Measurements from ENCODE around the gene SLC5A8. TPM values are rescaled to one million over a fixed set of nuclear protein-coding genes. Genes with fewer than 3 reads are reported as not detected.

The SLC5A8 gene
- total RNA-seq, 1 experiment from 2014 or later, result not detected

- no TSS peak for BruUV-seq (replicated peaks)
These were observed 21.6 kb upstream of the SLC5A8 start for GRCh38 chr12:101231636-101232035.

GRCh38 chr12:101230547-101230946 is 20.5 kb upstream of the SLC5A8 start:
- intact Hi-C loops (cut with micrococcal nuclease), result no loop called here
- no peaks in the 10 kb centered on the region for H3K36me3 ChIP-seq (ENCODE audit: low read depth, low read length)
- ChIA-PET CTCF (no interaction called here), POLR2A (ENCODE audit: unreplicated experiment) (no interaction called here)
- H3K9ac ChIP-seq (ENCODE audit: low read length), result no peak overlapping the region
- H4K20me1 ChIP-seq (ENCODE audit: low read length), result no peaks in the 10 kb centered on the region
- no peak overlapping the region for H3K4me2 ChIP-seq (ENCODE audit: low read length)
- H3K9me2 ChIP-seq (replicated peaks; ENCODE audit: low read length), result no peaks in the 10 kb centered on the region
- no peaks in the 10 kb centered on the region for H3K9me3 ChIP-seq (ENCODE audit: low read length)
- H2AFZ ChIP-seq (ENCODE audit: low read length), result no peak overlapping the region
- H3K27me3 ChIP-seq (ENCODE audit: low read length), result no peaks in the 10 kb centered on the region; the same call in 1 of the 2 replicates
- H3K4me1 ChIP-seq (ENCODE audit: insufficient read depth, low read length), result no peaks in the 10 kb centered on the region
- no peaks in the 10 kb centered on the region for H3K79me2 ChIP-seq (ENCODE audit: low read length)
- TF ChIP-seq EZH2 (IDR thresholded peaks at IDR 0.05; ENCODE audit: low read length, unreplicated experiment), result no peak
- no peak for TF ChIP-seq EZH2phosphoT487 (IDR thresholded peaks at IDR 0.05; ENCODE audit: borderline replicate concordance, low read length)
- TF ChIP-seq, protein P1, sequence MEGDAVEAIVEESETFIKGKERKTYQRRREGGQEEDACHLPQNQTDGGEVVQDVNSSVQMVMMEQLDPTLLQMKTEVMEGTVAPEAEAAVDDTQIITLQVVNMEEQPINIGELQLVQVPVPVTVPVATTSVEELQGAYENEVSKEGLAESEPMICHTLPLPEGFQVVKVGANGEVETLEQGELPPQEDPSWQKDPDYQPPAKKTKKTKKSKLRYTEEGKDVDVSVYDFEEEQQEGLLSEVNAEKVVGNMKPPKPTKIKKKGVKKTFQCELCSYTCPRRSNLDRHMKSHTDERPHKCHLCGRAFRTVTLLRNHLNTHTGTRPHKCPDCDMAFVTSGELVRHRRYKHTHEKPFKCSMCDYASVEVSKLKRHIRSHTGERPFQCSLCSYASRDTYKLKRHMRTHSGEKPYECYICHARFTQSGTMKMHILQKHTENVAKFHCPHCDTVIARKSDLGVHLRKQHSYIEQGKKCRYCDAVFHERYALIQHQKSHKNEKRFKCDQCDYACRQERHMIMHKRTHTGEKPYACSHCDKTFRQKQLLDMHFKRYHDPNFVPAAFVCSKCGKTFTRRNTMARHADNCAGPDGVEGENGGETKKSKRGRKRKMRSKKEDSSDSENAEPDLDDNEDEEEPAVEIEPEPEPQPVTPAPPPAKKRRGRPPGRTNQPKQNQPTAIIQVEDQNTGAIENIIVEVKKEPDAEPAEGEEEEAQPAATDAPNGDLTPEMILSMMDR (conservative IDR thresholded peaks at IDR 0.05; ENCODE audit: low read depth, low read length), result no peak
- BruUV-seq (replicated peaks), result no TSS peak
- no peak overlapping the region for H3K27ac ChIP-seq (ENCODE audit: low read length)
- peak; percentile 72 for DNase-seq
- ATAC-seq, result no peak
- H3K4me3 ChIP-seq (ENCODE audit: low read length), result no peak overlapping the region
- H3F3A ChIP-seq (ENCODE audit: low read length, unreplicated experiment), result no peaks in the 10 kb centered on the region

More at GRCh38 chr12:101231636-101232035, 21.6 kb upstream of the SLC5A8 start:
- Histone ChIP-seq H3K27me3 (ENCODE audit: low read length) (no peaks in the 10 kb centered on the region; the same call in 1 of the 2 replicates), H3K4me3 (ENCODE audit: low read length) (no peak overlapping the region), H3K9me3 (ENCODE audit: low read length) (no peaks in the 10 kb centered on the region), H3K27ac (ENCODE audit: low read length) (no peak overlapping the region), H3K79me2 (ENCODE audit: low read length) (no peaks in the 10 kb centered on the region), H3K4me1 (ENCODE audit: insufficient read depth, low read length) (no peaks in the 10 kb centered on the region), H3F3A (ENCODE audit: low read length, unreplicated experiment) (no peaks in the 10 kb centered on the region), H4K20me1 (ENCODE audit: low read length) (no peaks in the 10 kb centered on the region), H3K9ac (ENCODE audit: low read length) (no peak overlapping the region), H3K4me2 (ENCODE audit: low read length) (no peak overlapping the region), H3K9me2 (replicated peaks; ENCODE audit: low read length) (no peaks in the 10 kb centered on the region), H2AFZ (ENCODE audit: low read length) (no peak overlapping the region), H3K36me3 (ENCODE audit: low read depth, low read length) (no peaks in the 10 kb centered on the region)
- intact Hi-C loops (cut with micrococcal nuclease), result no loop called here
- TF ChIP-seq EZH2phosphoT487 (IDR thresholded peaks at IDR 0.05; ENCODE audit: borderline replicate concordance, low read length) (no peak), EZH2 (IDR thresholded peaks at IDR 0.05; ENCODE audit: low read length, unreplicated experiment) (no peak)
- TF ChIP-seq, protein P1 (conservative IDR thresholded peaks at IDR 0.05; ENCODE audit: low read depth, low read length), result no peak
- no peak for ATAC-seq
- no peak for DNase-seq
- POLR2A ChIA-PET (ENCODE audit: unreplicated experiment), result no interaction called here
- CTCF ChIA-PET, result no interaction called here

DNA sequence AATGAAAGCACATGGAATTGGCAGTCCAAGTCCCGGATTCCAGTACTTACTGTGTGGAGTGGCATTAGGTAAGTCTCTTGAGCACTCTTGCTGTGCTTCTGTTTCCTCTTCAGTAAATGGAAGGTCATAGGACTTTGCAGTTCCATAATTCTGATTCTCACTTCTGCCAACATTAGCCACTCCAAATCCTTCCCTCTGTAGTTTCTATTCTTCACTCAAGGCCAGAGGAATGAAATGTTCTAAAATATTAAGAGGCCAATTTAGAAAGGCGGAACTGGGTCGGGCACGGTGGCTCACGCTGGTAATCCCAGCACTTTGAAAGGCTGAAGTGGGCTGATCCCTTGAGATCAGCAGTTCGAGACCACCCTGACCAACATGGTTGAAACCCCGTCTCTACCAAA is 19.8 kb upstream of the SLC5A8 start:
- ChIA-PET CTCF (no interaction called here), POLR2A (ENCODE audit: unreplicated experiment) (no interaction called here)
- Histone ChIP-seq H3K9me3 (ENCODE audit: low read length) (no peaks in the 10 kb centered on the region), H3K4me1 (ENCODE audit: insufficient read depth, low read length) (no peaks in the 10 kb centered on the region), H3F3A (ENCODE audit: low read length, unreplicated experiment) (no peaks in the 10 kb centered on the region), H2AFZ (ENCODE audit: low read length) (no peak overlapping the region), H3K9ac (ENCODE audit: low read length) (no peak overlapping the region), H3K4me2 (ENCODE audit: low read length) (no peak overlapping the region), H3K27ac (ENCODE audit: low read length) (no peak overlapping the region), H3K36me3 (ENCODE audit: low read depth, low read length) (no peaks in the 10 kb centered on the region), H3K4me3 (ENCODE audit: low read length) (no peak overlapping the region), H3K9me2 (replicated peaks; ENCODE audit: low read length) (no peaks in the 10 kb centered on the region), H3K27me3 (ENCODE audit: low read length) (no peaks in the 10 kb centered on the region; the same call in 1 of the 2 replicates), H4K20me1 (ENCODE audit: low read length) (no peaks in the 10 kb centered on the region), H3K79me2 (ENCODE audit: low read length) (no peaks in the 10 kb centered on the region)
- intact Hi-C loops (cut with micrococcal nuclease), result no loop called here
- TF ChIP-seq EZH2phosphoT487 (IDR thresholded peaks at IDR 0.05; ENCODE audit: borderline replicate concordance, low read length) (no peak), EZH2 (IDR thresholded peaks at IDR 0.05; ENCODE audit: low read length, unreplicated experiment) (no peak)
- TF ChIP-seq, protein P1 (conservative IDR thresholded peaks at IDR 0.05; ENCODE audit: low read depth, low read length), result no peak
- no TSS peak for BruUV-seq (replicated peaks)
- DNase-seq, result no peak
- no peak for ATAC-seq

Data from PC-3 (cell line).